Measurements from ENCODE around the gene GLYATL1B.
A peak's percentile ranks its signal among the peaks of the same experiment; 100 is the strongest.

The GLYATL1B gene

GRCh38 chr11:59142530-59143507 lies 56.7 kb downstream of the GLYATL1B start, which contains the start of gene FAM111A:
Gene FAM111A, plus strand, starts transcription at chr11:59142856. Its CDS starts 6,017 bp downstream, at chr11:59148873.
- DNase-seq (ENCODE audit: insufficient read length, low spot score) (peak; percentile 50), FAIRE-seq (peak; percentile 94)

- DNase-seq (ENCODE audit: insufficient read length, low spot score) (no peak), FAIRE-seq (no peak)
Observed at GRCh38 chr11:59144096-59144495, 58.0 kb downstream of the GLYATL1B start.
